Measurements from ENCODE around the gene TDRD15.
"Not testable (repeated sequence)": the region's sequence is repeated elsewhere in the genome, so short reads cannot be mapped to it uniquely, and the experiment has no call there.

The TDRD15 gene

GRCh38 chr2:21123473-21124393 lies at the start of gene TDRD15:
TSS of gene TDRD15 (plus strand) at chr2:21123968. CDS start at chr2:21137468, 13,500 bp downstream.
- in situ Hi-C loops (cut with MboI; ENCODE audit: low sequenced_read_pairs), result no loop called here

GRCh38 chr2:21078296-21078695 lies 45.5 kb upstream of the TDRD15 start:
- in situ Hi-C loops (cut with MboI; ENCODE audit: low sequenced_read_pairs), result no loop called here

GRCh38 chr2:21083482-21083881 lies 40.3 kb upstream of the TDRD15 start:
- in situ Hi-C loops (cut with MboI; ENCODE audit: low sequenced_read_pairs), result no loop called here

- in situ Hi-C loops (cut with MboI; ENCODE audit: low sequenced_read_pairs), result no loop called here
Measured at GRCh38 chr2:21084401-21084800, 39.4 kb upstream of the TDRD15 start.

GRCh38 chr2:21092308-21092869 lies 31.4 kb upstream of the TDRD15 start:
- in situ Hi-C loops (cut with MboI; ENCODE audit: low sequenced_read_pairs), result no loop called here

GRCh38 chr2:21095178-21095577 lies 28.6 kb upstream of the TDRD15 start:
- in situ Hi-C loops (cut with MboI; ENCODE audit: low sequenced_read_pairs), result no loop called here

GRCh38 chr2:21095714-21096113 lies 28.1 kb upstream of the TDRD15 start:
- in situ Hi-C loops (cut with MboI; ENCODE audit: low sequenced_read_pairs), result no loop called here

GRCh38 chr2:21096458-21096857 lies 27.3 kb upstream of the TDRD15 start:
- in situ Hi-C loops (cut with MboI; ENCODE audit: low sequenced_read_pairs), result no loop called here

- in situ Hi-C loops (cut with MboI; ENCODE audit: low sequenced_read_pairs), result no loop called here
Measured at GRCh38 chr2:21097331-21097730, 26.4 kb upstream of the TDRD15 start.

- in situ Hi-C loops (cut with MboI; ENCODE audit: low sequenced_read_pairs), result no loop called here
Measured at GRCh38 chr2:21098294-21098693, 25.5 kb upstream of the TDRD15 start.

GRCh38 chr2:21099281-21099907 lies 24.4 kb upstream of the TDRD15 start:
- in situ Hi-C loops (cut with MboI; ENCODE audit: low sequenced_read_pairs), result no loop called here

- in situ Hi-C loops (cut with MboI; ENCODE audit: low sequenced_read_pairs), result not testable (repeated sequence)
Measured at GRCh38 chr2:21101514-21102155, 22.1 kb upstream of the TDRD15 start.

- in situ Hi-C loops (cut with MboI; ENCODE audit: low sequenced_read_pairs), result no loop called here
Measured at GRCh38 chr2:21102356-21102755, 21.4 kb upstream of the TDRD15 start.

GRCh38 chr2:21103274-21103891 lies 20.4 kb upstream of the TDRD15 start:
- in situ Hi-C loops (cut with MboI; ENCODE audit: low sequenced_read_pairs), result no loop called here

GRCh38 chr2:21104030-21104660 lies 19.6 kb upstream of the TDRD15 start:
- in situ Hi-C loops (cut with MboI; ENCODE audit: low sequenced_read_pairs), result no loop called here

GRCh38 chr2:21111012-21111411 lies 12.8 kb upstream of the TDRD15 start:
- in situ Hi-C loops (cut with MboI; ENCODE audit: low sequenced_read_pairs), result no loop called here

- in situ Hi-C loops (cut with MboI; ENCODE audit: low sequenced_read_pairs), result no loop called here
Measured at GRCh38 chr2:21117688-21118087, 6.1 kb upstream of the TDRD15 start.

GRCh38 chr2:21118302-21118920 lies 5.4 kb upstream of the TDRD15 start:
- in situ Hi-C loops (cut with MboI; ENCODE audit: low sequenced_read_pairs), result no loop called here

GRCh38 chr2:21131861-21132260 lies 8.1 kb downstream of the TDRD15 start:
- in situ Hi-C loops (cut with MboI; ENCODE audit: low sequenced_read_pairs), result no loop called here

GRCh38 chr2:21135585-21135984 lies 11.8 kb downstream of the TDRD15 start:
- in situ Hi-C loops (cut with MboI; ENCODE audit: low sequenced_read_pairs), result no loop called here
